MM.1S (cell line): ENCODE data around the gene RALY.
A peak's percentile ranks its signal among the peaks of the same experiment; 100 is the strongest.

Source experiments
- DNase-seq: peaks from one replicate; pipeline ENCODE4 v3.0.0-alpha.2; 2015
- H2AFZ ChIP-seq: fragments of 300-600 bp; sonication (generic); 2 replicates; pipeline ENCODE4 v1.6.0; 2016; ENCODE audit warnings: antibody characterized with exemption, low read length
- H3F3A ChIP-seq: fragments of 300-600 bp; sonication (generic); 2 replicates; pipeline ENCODE4 v1.6.1; 2016; ENCODE audit warnings: mild to moderate bottlenecking, antibody characterized with exemption, low read length, moderate library complexity, mixed read lengths; ENCODE audit not compliant: insufficient read depth
- H3K27ac ChIP-seq: fragments of 300-600 bp; sonication (generic); 2 replicates; pipeline ENCODE4 v1.5.1; 2016; ENCODE audit warnings: mild to moderate bottlenecking, low read length
- H3K27me3 ChIP-seq: fragments of 300-600 bp; sonication (generic); replicated peaks from 2 replicates; pipeline ENCODE4 v1.6.0; 2016; ENCODE audit warnings: low read length; ENCODE audit not compliant: insufficient read depth
- H3K36me3 ChIP-seq: fragments of 300-600 bp; sonication (generic); replicated peaks from 2 replicates; pipeline ENCODE4 v1.6.1; 2016; ENCODE audit warnings: mild to moderate bottlenecking, low read length, mixed read lengths; ENCODE audit not compliant: insufficient read depth
- H3K4me1 ChIP-seq: fragments of 300-600 bp; sonication (generic); 2 replicates; pipeline ENCODE4 v1.6.1; 2016; ENCODE audit warnings: low read length, mixed read lengths
- H3K4me2 ChIP-seq: fragments of 300-600 bp; sonication (generic); 2 replicates; pipeline ENCODE4 v1.6.0; 2016; ENCODE audit warnings: low read depth, low read length
- H3K4me3 ChIP-seq: fragments of 300-600 bp; sonication (generic); 2 replicates; pipeline ENCODE4 v1.5.1; 2016; ENCODE audit warnings: low read length, mixed read lengths
- H3K79me2 ChIP-seq: fragments of 300-600 bp; sonication (generic); 2 replicates; pipeline ENCODE4 v1.6.1; 2016; ENCODE audit warnings: mixed run types, low read length, mixed read lengths
- H3K9ac ChIP-seq: fragments of 300-600 bp; sonication (generic); 2 replicates; pipeline ENCODE4 v1.6.1; 2016; ENCODE audit warnings: low read length, mixed read lengths
- H3K9me2 ChIP-seq: fragments of 300-600 bp; sonication (generic); replicated peaks from 2 replicates; pipeline ENCODE4 v1.6.1; 2016; ENCODE audit warnings: mild to moderate bottlenecking, low read length, mixed read lengths; ENCODE audit not compliant: insufficient read depth
- H3K9me3 ChIP-seq: fragments of 300-600 bp; sonication (generic); replicated peaks from 2 replicates; pipeline ENCODE4 v1.6.1; 2016; ENCODE audit warnings: mild to moderate bottlenecking, low read length, mixed read lengths; ENCODE audit not compliant: insufficient read depth
- H4K20me1 ChIP-seq: fragments of 300-600 bp; sonication (generic); 2 replicates; pipeline ENCODE4 v1.6.1; 2016; ENCODE audit warnings: mild to moderate bottlenecking, low read length, moderate library complexity, mixed read lengths; ENCODE audit not compliant: insufficient read depth
- CTCF ChIP-seq: fragments of 300-600 bp; sonication (generic); IDR thresholded peaks from 2 replicates; pipeline ENCODE4 v1.5.1; 2016; ENCODE audit warnings: antibody characterized with exemption, low read length, mixed read lengths
- EZH2 ChIP-seq: fragments of 300-600 bp; sonication (generic); optimal IDR thresholded peaks from 2 replicates; pipeline ENCODE3; 2017; ENCODE audit warnings: low read depth, mild to moderate bottlenecking, antibody characterized with exemption, low read length, mixed read lengths
- EZH2phosphoT487 ChIP-seq: fragments of 300-600 bp; sonication (generic); IDR thresholded peaks from 2 replicates; pipeline ENCODE4 v1.6.1; 2018; ENCODE audit warnings: antibody characterized with exemption, low read length

Gene RALY

DNA sequence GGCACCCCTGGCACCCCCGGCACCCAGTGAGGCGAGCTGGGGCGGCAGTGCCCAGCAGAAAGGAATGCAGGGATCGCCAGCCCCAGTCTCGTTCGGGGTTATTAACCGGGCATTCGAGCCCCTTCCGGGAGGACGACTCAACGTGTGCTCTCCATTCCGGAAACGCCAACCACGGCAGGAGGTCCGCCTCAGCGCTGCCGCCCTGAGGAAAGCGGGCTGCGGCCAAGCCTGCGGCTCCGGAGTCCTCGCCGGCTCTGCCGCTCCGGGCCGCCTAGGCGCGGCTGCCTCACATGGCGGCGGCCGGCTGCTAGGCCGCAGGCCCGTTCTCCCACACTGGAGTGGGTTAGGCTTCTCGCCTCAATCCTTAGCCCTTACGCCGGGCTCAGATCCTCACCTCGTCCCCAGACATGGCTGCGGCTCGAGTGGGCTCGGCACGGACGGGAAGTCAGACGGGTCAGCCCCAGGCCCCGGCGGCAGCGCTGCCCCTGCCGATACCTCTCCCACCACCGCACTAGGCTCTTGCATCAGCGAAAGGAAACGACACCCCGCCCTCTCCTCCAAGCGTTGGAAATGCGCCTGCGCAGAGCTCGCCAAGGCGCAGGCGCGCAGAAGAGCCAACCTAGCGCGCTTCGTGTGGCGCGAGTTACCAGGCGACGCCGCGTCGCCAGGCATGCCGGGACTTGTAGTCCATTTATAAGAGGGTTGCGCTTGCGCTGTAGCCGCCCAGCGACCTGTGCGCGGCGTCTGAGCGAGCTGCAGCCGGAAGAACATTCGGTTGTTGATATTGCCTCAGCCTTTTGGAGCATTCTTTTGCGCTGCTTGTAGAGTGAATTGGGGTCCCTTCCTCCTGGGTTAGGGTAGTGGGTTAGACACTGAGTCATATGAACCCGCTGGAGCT lies 118.2 kb downstream of the RALY start, which contains the start of gene EIF2S2:
EIF2S2 (minus strand) TSS at position 542 of the 898 bp plus-strand sequence; CDS start at position 409, 133 bp downstream.
- H3K36me3 ChIP-seq: 0 out of 2 replicates have a peak, but pooled peaks cover 11% of the 10 kb centered on the region
- H3F3A ChIP-seq: peaks cover 13% of the 10 kb centered on the region
- no peaks in the 10 kb centered on the region for H3K9me2 ChIP-seq
- peak; percentile 99 for DNase-seq
- TF ChIP-seq EZH2 (no peak), CTCF (no peak), EZH2phosphoT487 (no peak)
- H4K20me1 ChIP-seq: peaks cover 32% of the 10 kb centered on the region
- H3K4me2 ChIP-seq: peak within 1 kb of the TSS; percentile 97
- no peaks in the 10 kb centered on the region for H3K9me3 ChIP-seq
- H2AFZ ChIP-seq: peak within 1 kb of the TSS; percentile 95
- H3K27me3 ChIP-seq: no peaks in the 10 kb centered on the region
- H3K27ac ChIP-seq: peak within 1 kb of the TSS; percentile 89
- H3K79me2 ChIP-seq: peaks cover 51% of the 10 kb centered on the region
- H3K4me1 ChIP-seq: peaks cover 20% of the 10 kb centered on the region
- peak within 1 kb of the TSS; percentile 99 for H3K4me3 ChIP-seq
- H3K9ac ChIP-seq: peak within 1 kb of the TSS; percentile 95

- H3K9ac ChIP-seq: peak overlapping the region; percentile 61
- H3K27me3 ChIP-seq: no peaks in the 10 kb centered on the region
- H3F3A ChIP-seq: peaks cover 13% of the 10 kb centered on the region
- peaks cover 25% of the 10 kb centered on the region for H4K20me1 ChIP-seq
- TF ChIP-seq EZH2: no peak
- no peak for TF ChIP-seq CTCF
- TF ChIP-seq EZH2phosphoT487: no peak
- DNase-seq: peak; percentile 29
- peaks cover 44% of the 10 kb centered on the region for H3K79me2 ChIP-seq
- H3K27ac ChIP-seq: peak overlapping the region; percentile 46; the same call in 1 of the 2 replicates
- no peaks in the 10 kb centered on the region for H3K9me3 ChIP-seq
- peak overlapping the region; percentile 73 for H3K4me3 ChIP-seq
- H3K9me2 ChIP-seq: no peaks in the 10 kb centered on the region
- H2AFZ ChIP-seq: peak overlapping the region; percentile 95
- H3K4me2 ChIP-seq: peak overlapping the region; percentile 97
- H3K36me3 ChIP-seq: 0 out of 2 replicates have a peak, but pooled peaks cover 11% of the 10 kb centered on the region
- H3K4me1 ChIP-seq: peaks cover 14% of the 10 kb centered on the region
These were observed 118.9 kb downstream of the RALY start for GRCh38 chr20:34112600-34113101.

DNA sequence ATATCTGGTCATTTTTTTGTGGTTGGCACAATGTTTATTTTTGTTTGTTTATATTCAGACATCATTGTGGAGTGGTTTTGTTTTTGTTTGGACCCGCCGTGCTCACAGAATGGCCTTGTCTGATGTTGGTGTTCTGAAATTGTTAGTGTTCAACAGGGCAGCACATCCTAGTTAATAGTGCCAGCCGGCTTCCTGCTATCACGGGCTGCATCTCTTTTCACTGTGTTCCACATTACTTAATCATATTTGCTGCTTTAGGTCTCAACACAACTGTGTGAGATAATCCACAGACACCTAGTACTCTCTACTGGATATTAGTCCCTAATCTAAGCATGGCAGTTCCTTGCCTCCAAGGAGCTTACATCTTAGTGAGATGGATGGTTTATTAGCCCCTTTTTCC lies 121.1 kb downstream of the RALY start:
- TF ChIP-seq EZH2phosphoT487: no peak
- no peak for TF ChIP-seq CTCF
- no peak for TF ChIP-seq EZH2

More for the DNA sequence above, 121.1 kb downstream of the RALY start:
- H3K9ac ChIP-seq: no peak overlapping the region
- H3K4me3 ChIP-seq: no peak overlapping the region
- H3F3A ChIP-seq: peaks cover 13% of the 10 kb centered on the region
- no peak overlapping the region for H3K27ac ChIP-seq
- H3K9me2 ChIP-seq: no peaks in the 10 kb centered on the region
- H4K20me1 ChIP-seq: peaks cover 8% of the 10 kb centered on the region
- H2AFZ ChIP-seq: no peak overlapping the region
- no peaks in the 10 kb centered on the region for H3K27me3 ChIP-seq
- H3K36me3 ChIP-seq: no peaks in the 10 kb centered on the region
- H3K9me3 ChIP-seq: no peaks in the 10 kb centered on the region
- no peak for DNase-seq
- H3K4me2 ChIP-seq: no peak overlapping the region
- no peaks in the 10 kb centered on the region for H3K4me1 ChIP-seq
- H3K79me2 ChIP-seq: peaks cover 23% of the 10 kb centered on the region
